Stimulated activated CD4-positive, alpha-beta T cell treated with anti-CD3 and anti-CD28 coated beads, Interleukin-1b, Interleukin-23, amount 100 ng/mL, for 48 hours (primary cell): Measurements from ENCODE around the gene NEDD1.
A peak's percentile ranks its signal among the peaks of the same experiment; 100 is the strongest.

Experiments used
- DNase-seq: peaks from one replicate; pipeline ENCODE4 v3.0.0-alpha.2; 2020

The NEDD1 gene

DNA sequence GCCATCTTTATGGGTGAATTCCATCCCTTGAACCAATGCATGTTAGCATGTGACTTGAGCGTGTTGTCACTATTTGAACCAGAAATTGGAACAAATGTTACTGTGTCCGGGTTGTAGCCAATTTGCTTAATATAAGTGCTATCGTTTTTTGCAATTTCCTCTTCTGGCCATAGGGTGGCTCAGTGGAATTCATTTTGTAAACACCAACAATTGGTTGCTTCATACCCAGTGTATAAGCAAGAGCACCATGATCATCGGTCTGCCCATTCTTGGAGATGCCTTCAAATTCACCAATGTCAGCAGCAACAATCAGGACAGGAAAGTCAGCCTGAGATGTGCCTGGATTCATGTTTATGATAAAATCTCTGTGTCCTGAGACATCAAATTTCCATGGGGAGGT lies 5.0 kb upstream of the NEDD1 start:
- DNase-seq = no peak

DNA sequence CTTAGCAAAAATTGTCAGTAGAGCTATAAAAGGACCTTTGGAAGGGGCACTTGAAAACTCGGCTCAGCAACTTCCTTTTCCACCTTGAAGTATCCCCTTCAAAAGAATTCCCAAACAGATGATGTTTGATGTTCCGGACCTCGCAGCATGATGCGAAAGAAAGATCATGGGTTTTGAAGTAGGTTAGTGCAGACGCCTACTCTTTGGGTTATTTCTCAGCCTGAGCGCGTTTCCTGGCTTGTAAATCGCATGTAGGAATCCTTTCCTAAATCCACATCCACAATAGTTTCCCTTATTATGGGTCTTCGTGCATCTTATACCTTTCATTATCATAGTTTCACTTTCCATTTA lies 584 bp upstream of the NEDD1 start:
- no peak for DNase-seq

GRCh38 chr12:96907671-96908422 lies 790 bp downstream of the NEDD1 start:
- peak; percentile 12 for DNase-seq

GRCh38 chr12:96908423-96908675 lies 1.3 kb downstream of the NEDD1 start:
- no peak for DNase-seq

- DNase-seq = no peak
Measured at GRCh38 chr12:96912261-96912660, 5.2 kb downstream of the NEDD1 start.

GRCh38 chr12:96912943-96913342 lies 5.9 kb downstream of the NEDD1 start:
- no peak for DNase-seq

DNA sequence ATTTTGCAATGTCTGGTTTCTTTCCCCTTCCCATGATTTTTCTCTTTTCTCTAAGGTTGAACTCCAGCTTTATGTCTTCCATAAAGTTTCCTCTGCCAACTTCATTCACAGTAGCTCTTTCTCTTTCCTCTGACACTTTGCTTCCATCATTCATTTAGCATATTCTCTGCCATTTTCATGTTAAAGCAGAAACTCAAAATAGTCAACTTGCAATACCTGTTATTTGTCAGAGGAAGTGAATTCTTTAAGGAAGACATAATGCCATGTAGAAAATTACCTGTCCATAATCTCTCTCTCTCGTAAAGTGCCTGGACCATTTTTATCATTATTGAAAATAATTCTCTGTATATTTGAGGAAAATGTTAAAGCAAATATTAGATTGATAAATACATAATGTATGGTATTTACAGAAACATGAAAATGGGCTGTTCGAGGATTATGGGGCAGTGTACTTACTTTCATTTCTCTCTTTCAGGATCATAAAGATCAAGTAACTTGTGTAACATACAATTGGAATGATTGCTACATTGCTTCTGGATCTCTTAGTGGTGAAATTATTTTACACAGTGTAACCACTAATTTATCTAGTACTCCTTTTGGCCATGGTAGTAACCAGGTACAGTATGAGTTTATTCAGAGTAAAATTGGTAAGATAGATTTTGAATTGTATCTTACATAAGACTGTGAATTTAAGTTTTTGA lies 12.6 kb downstream of the NEDD1 start:
- DNase-seq = no peak

- DNase-seq = no peak
Measured at GRCh38 chr12:96948782-96949181, 41.7 kb downstream of the NEDD1 start.

GRCh38 chr12:96979532-96979931 lies 72.5 kb downstream of the NEDD1 start:
- DNase-seq = no peak

DNA sequence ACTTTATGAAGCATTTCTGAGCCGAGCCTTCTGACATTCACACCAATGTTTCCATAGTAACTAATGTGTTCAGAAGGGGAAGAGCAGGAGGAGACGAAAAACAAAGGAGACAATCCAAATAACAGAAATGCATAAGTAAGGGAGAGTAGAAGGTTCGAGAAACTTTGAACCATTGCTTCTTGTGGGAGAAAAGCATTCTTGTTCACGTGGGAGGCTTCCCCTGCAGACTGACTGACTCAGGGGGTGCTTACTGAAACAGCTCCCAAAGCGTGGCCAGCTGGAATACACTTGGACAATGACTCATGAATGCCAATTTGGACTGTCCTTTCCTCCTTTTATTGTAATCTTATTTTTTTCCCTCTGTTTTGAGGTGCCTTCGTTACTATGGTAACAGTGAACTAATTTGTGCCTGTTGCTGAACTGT lies 73.9 kb downstream of the NEDD1 start:
- DNase-seq = no peak

DNA sequence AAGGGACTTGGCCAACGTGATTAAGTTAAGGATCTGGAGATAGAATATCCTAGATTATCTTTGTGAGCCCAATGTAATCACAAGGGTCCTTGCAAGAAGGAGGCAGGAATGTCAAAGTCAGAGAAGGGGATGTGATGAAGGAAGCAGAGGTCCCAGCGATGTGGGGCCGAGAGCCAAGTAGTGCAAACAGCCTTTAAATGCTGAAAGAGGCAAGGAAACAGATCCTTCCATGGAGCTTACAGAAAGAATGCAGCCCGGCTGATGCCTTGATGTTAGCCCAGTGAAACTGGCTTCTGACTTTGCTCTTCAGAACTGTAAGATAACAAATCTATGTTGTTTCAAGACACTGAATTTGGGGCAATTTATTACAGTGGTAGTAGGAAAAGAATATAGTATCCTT lies 74.9 kb downstream of the NEDD1 start:
- no peak for DNase-seq

- no peak for DNase-seq
Measured at GRCh38 chr12:96982671-96983070, 75.6 kb downstream of the NEDD1 start.

- DNase-seq = peak; percentile 24
Measured at GRCh38 chr12:96985515-96986362, 78.7 kb downstream of the NEDD1 start.

- no peak for DNase-seq
Measured at GRCh38 chr12:96986883-96987523, 79.9 kb downstream of the NEDD1 start.

GRCh38 chr12:96988919-96989318 lies 81.9 kb downstream of the NEDD1 start:
- no peak for DNase-seq

DNA sequence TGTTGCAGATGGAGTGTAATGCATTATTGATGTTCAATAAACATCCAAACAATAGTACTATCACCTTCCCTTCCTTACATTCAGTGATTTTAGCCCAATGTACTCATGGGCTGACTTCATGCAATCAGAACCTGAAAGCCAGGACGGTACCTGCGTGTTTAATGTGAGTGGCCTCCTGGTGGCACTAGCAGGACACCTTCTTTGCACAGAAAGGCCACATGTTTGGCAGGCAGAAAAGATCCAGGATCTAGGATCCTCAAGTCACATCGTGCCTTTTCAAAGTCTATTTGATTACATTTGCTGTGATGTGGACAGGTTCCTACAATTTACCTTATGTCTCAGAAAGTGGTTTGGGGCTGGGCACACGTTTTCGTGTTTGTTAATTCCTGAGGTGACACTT lies 82.9 kb downstream of the NEDD1 start:
- no peak for DNase-seq

DNA sequence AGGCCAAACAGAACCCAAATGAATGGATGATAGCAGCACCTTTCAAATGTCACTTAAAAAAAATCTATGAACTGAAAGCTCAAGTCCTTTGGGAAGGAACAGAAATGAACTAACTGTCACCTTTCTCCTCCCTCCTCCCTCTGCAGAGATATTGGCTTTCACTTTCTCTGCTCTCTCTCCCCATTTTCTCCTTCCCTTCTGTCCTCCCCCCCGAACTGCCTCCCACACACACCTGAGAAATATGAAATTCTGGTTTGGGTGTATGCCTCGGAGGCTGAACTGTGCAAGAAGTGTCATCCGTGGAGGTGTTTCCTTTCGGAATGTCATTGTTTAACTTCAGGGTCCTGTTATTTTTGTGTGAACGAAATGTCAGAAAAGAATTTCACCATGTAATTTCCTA lies 87.8 kb downstream of the NEDD1 start:
- no peak for DNase-seq

DNA sequence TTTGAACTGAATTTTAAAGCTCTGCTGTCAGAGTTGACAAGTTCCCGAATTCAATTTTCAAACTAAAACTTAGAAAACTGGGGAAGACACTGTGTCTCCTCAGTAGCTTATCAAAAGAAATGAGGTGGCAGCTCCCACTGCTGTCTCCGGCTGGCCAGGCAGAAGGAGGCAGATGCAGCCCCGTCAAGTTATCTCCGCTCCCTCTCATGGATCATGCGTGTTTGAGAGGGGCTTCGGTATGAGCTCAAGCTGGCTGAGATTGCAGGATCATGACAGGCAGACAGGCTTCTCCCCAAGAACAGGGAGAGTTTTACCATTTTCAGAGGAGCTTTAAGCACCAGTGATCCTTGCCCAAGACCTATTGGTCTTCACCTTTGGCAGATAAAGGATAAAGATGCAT lies 88.8 kb downstream of the NEDD1 start:
- no peak for DNase-seq

DNA sequence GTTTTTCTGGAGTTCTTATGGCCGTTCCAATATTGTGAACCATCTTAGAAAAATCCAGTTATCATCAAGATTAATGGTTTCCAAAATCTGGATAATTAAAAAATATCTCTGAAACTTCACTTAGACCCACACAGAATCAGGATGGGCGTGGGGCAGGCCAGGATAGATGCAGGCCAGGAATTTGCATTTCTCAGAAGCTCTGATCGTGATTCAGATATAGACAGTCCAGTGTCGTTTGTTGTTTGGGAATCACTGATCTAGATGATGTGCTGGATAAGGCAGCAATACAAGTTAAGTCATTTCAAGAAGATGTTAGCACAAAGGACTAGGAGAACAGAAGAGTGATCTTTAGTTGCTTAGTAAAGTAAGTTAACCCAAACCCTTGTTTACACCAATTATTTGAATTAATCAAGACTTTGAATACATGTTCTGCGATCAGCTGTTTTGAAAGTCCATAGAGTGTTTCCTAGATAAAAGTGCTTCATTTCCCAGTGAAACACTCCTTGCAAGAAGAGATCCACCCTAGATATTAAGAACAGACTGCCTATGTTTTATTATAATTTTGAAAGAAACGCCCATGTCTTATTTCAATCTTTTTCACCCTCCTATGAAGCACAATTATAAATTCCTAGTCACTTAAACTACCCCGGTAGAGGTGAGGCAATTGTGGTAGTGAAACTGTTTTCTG lies 90.9 kb downstream of the NEDD1 start:
- no peak for DNase-seq

DNA sequence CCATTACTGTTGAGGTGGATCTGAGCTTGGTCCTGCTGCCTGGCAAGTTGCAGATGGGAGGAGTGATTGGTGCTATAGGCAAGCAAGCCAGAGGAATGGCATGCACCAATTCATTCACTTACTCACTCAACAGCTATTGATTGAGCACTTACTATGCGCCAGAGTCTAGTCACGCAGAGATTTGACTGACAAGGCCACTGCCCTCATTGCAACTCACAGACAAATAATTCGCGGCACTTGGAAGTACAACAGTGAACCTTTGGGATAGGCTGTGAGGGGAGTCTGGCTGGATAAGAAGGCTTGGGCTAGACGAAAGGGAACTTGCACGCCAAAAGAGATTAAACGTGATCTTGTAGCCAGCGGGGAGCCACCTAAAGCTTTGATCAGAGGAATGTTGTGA lies 96.2 kb downstream of the NEDD1 start:
- DNase-seq = no peak
